Measurements from ENCODE around the gene FAH.

- no peak for TF ChIP-seq SMC3 (conservative IDR thresholded peaks at IDR 0.05; ENCODE audit: poor library complexity)
- no peak for TF ChIP-seq CTCF (IDR thresholded peaks at IDR 0.05; ENCODE audit: poor library complexity, severe bottlenecking)
- no peak for TF ChIP-seq EP300 (conservative IDR thresholded peaks at IDR 0.05; ENCODE audit: poor library complexity, severe bottlenecking)
- no peak for TF ChIP-seq EZH2 (IDR thresholded peaks at IDR 0.05; ENCODE audit: borderline replicate concordance, insufficient read depth, low read length, poor library complexity, severe bottlenecking)
- no peak for TF ChIP-seq MXI1 (conservative IDR thresholded peaks at IDR 0.05; ENCODE audit: poor library complexity, severe bottlenecking)
These were observed 39.2 kb downstream of the FAH start for GRCh38 chr15:80191897-80192595.

Measured in neural cell (in vitro differentiated cells).